BLaER1 (cell line): Measurements from ENCODE around the gene HOXD11.

Experiments
- H3K27ac ChIP-seq: shearing (Covaris generic); formaldehyde crosslinking; 2 replicates; pipeline ENCODE4 v1.8.1; 2022
- H3K27me3 ChIP-seq: shearing (Covaris generic); formaldehyde crosslinking; 2 replicates; pipeline ENCODE4 v1.8.1; 2022
- H3K36me3 ChIP-seq: shearing (Covaris generic); formaldehyde crosslinking; 2 replicates; pipeline ENCODE4 v1.8.1; 2022
- H3K4me1 ChIP-seq: shearing (Covaris generic); formaldehyde crosslinking; 2 replicates; pipeline ENCODE4 v1.8.1; 2022
- H3K4me2 ChIP-seq: shearing (Covaris generic); formaldehyde crosslinking; 2 replicates; pipeline ENCODE4 v1.8.1; 2022
- H3K4me3 ChIP-seq: shearing (Covaris generic); formaldehyde crosslinking; 2 replicates; pipeline ENCODE4 v1.8.1; 2022
- H3K9ac ChIP-seq: shearing (Covaris generic); formaldehyde crosslinking; 2 replicates; pipeline ENCODE4 v1.8.1; 2022
- H3K9me3 ChIP-seq: shearing (Covaris generic); formaldehyde crosslinking; 2 replicates; pipeline ENCODE4 v1.8.1; 2022
- H4K20me1 ChIP-seq: shearing (Covaris generic); formaldehyde crosslinking; 2 replicates; pipeline ENCODE4 v1.8.1; 2022
- Cebpa-rat ChIP-seq: shearing (Covaris generic); IDR thresholded peaks from 2 replicates; pipeline ENCODE4 v1.8.1; 2022

HOXD11 gene

GRCh38 chr2:176152350-176153181 is 45.5 kb downstream of the HOXD11 start:
- Histone ChIP-seq H4K20me1 (no peaks in the 10 kb centered on the region; the same call in 1 of the 2 replicates), H3K4me1 (no peaks in the 10 kb centered on the region), H3K9ac (no peak overlapping the region), H3K27me3 (peaks cover 99% of the 10 kb centered on the region), H3K27ac (no peak overlapping the region), H3K4me3 (no peak overlapping the region), H3K9me3 (peaks cover 72% of the 10 kb centered on the region), H3K36me3 (no peaks in the 10 kb centered on the region), H3K4me2 (no peak overlapping the region)
- no peak for TF ChIP-seq Cebpa-rat

GRCh38 chr2:176154576-176155252 is 47.6 kb downstream of the HOXD11 start:
- H4K20me1 ChIP-seq: no peaks in the 10 kb centered on the region; the same call in 1 of the 2 replicates
- no peak overlapping the region for H3K4me3 ChIP-seq
- H3K27ac ChIP-seq: no peak overlapping the region
- peaks cover 67% of the 10 kb centered on the region for H3K9me3 ChIP-seq
- H3K9ac ChIP-seq: no peak overlapping the region
- H3K36me3 ChIP-seq: no peaks in the 10 kb centered on the region
- H3K27me3 ChIP-seq: peaks cover 100% of the 10 kb centered on the region
- TF ChIP-seq Cebpa-rat: no peak
- H3K4me2 ChIP-seq: no peak overlapping the region
- no peaks in the 10 kb centered on the region for H3K4me1 ChIP-seq

GRCh38 chr2:176155356-176156044 is 48.4 kb downstream of the HOXD11 start:
- H3K4me1 ChIP-seq: no peaks in the 10 kb centered on the region
- H3K4me3 ChIP-seq: no peak overlapping the region
- no peak overlapping the region for H3K9ac ChIP-seq
- H3K27me3 ChIP-seq: peaks cover 100% of the 10 kb centered on the region
- no peaks in the 10 kb centered on the region; the same call in 1 of the 2 replicates for H4K20me1 ChIP-seq
- H3K36me3 ChIP-seq: no peaks in the 10 kb centered on the region
- no peak overlapping the region for H3K27ac ChIP-seq
- no peak overlapping the region for H3K4me2 ChIP-seq
- peaks cover 67% of the 10 kb centered on the region for H3K9me3 ChIP-seq
- TF ChIP-seq Cebpa-rat: no peak

- TF ChIP-seq Cebpa-rat: no peak
- Histone ChIP-seq H3K4me2 (no peak overlapping the region), H4K20me1 (no peaks in the 10 kb centered on the region), H3K4me1 (no peaks in the 10 kb centered on the region), H3K27ac (no peak overlapping the region), H3K27me3 (peaks cover 97% of the 10 kb centered on the region), H3K4me3 (no peak overlapping the region), H3K9me3 (peaks cover 67% of the 10 kb centered on the region), H3K9ac (no peak overlapping the region), H3K36me3 (no peaks in the 10 kb centered on the region)
Observed at GRCh38 chr2:176156301-176156806, 49.3 kb downstream of the HOXD11 start.

DNA sequence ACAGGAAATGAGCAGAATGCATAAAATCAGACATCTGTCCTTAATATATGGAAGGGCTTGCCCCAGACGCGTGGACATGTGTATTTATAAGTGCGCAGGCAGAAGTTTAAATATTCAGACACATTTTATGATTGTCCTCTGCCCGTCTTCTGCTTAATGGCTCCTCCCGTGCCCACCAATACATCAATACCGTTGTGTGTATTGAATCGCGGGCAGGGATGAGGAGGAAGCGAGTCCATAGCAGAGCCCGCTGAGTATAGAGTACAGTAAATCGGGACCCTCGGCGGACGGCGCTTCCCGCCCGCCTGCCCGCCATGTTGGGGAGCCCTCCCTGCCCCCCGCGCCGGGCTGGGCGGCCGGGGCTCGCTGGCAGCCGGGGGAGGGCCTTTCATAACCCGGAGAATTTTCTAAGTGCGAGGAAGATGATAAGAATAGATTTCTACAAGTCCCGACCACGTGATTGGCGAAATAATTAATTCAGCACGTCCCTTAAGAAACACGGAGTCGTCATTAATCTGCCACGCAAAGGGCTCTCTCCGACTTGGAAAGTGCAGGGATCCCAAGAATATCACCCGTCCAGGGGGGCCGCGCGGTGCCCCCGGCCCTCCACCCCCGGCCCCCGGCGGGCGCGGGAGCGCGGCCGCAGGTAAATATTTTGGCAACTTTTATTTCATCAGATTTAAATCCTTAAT is 49.9 kb downstream of the HOXD11 start, which contains the start of gene HOXD3:
HOXD3 (plus strand) TSS at position 501 of the 692 bp plus-strand sequence. CDS start 11,808 bp downstream, outside the sequence.
- TF ChIP-seq Cebpa-rat: no peak
- Histone ChIP-seq H3K4me1 (no peaks in the 10 kb centered on the region), H3K4me2 (no peak within 1 kb of the TSS), H3K27ac (no peak within 1 kb of the TSS), H3K4me3 (no peak within 1 kb of the TSS), H3K27me3 (peaks cover 97% of the 10 kb centered on the region), H3K36me3 (no peaks in the 10 kb centered on the region), H3K9ac (no peak within 1 kb of the TSS), H4K20me1 (no peaks in the 10 kb centered on the region), H3K9me3 (peaks cover 67% of the 10 kb centered on the region)

GRCh38 chr2:176157499-176158185 is 50.6 kb downstream of the HOXD11 start:
- Histone ChIP-seq H3K4me2 (no peak overlapping the region), H3K4me1 (no peaks in the 10 kb centered on the region), H4K20me1 (no peaks in the 10 kb centered on the region), H3K27ac (no peak overlapping the region), H3K4me3 (no peak overlapping the region), H3K36me3 (no peaks in the 10 kb centered on the region), H3K9ac (no peak overlapping the region), H3K27me3 (peaks cover 97% of the 10 kb centered on the region), H3K9me3 (peaks cover 69% of the 10 kb centered on the region)
- no peak for TF ChIP-seq Cebpa-rat

GRCh38 chr2:176158186-176158591 is 51.1 kb downstream of the HOXD11 start:
- Histone ChIP-seq H3K4me3 (no peak overlapping the region), H3K4me1 (no peaks in the 10 kb centered on the region), H3K36me3 (no peaks in the 10 kb centered on the region), H3K27me3 (peaks cover 94% of the 10 kb centered on the region), H3K9me3 (peaks cover 70% of the 10 kb centered on the region), H3K4me2 (no peak overlapping the region), H3K27ac (no peak overlapping the region), H3K9ac (no peak overlapping the region), H4K20me1 (no peaks in the 10 kb centered on the region)
- TF ChIP-seq Cebpa-rat: no peak

DNA sequence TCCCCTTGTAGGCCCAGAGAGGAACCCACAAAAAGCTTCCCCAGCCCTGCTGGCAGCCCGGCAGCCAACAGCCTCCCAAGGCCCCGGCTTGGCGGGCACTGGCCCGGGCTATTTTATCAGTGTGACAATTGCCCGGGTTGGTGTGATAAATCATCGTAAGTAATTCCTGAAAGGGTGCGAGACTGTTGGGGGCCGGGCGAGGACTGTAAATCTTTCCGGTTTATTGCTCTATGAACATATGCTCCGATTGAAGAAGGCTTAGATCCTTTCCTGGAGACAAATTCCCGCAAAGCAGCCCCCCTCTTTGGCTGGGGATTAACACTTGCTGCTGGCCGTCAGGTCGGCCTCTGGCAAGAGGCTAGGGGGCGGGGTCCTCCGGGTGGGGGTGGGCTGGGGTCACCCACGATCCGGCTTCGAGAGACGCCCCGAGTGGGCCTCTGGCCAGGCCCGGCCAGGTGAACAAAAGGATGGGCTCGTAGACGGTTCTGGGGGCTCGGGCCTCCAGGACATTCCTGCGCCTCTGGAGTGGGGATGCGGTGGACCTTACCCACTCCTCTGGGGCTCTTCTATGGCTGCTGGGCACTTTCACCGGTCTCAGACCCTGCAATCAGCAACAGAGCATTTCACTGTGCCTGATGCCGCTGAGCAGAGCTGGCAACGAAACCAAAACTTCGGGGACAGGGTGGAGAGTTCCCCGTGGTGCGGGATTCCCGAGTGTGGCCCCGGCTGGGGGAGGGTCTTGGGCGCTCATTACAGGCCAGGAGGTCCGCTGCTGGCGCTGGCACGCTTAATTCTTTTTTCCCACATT is 52.0 kb downstream of the HOXD11 start:
- H3K9ac ChIP-seq: no peak overlapping the region
- TF ChIP-seq Cebpa-rat: no peak
- H3K4me1 ChIP-seq: no peaks in the 10 kb centered on the region
- peaks cover 86% of the 10 kb centered on the region for H3K27me3 ChIP-seq
- no peak overlapping the region for H3K4me2 ChIP-seq
- H3K36me3 ChIP-seq: no peaks in the 10 kb centered on the region
- no peak overlapping the region for H3K27ac ChIP-seq
- no peak overlapping the region for H3K4me3 ChIP-seq
- no peaks in the 10 kb centered on the region for H4K20me1 ChIP-seq
- peaks cover 75% of the 10 kb centered on the region for H3K9me3 ChIP-seq
